Upper lobe of right lung (tissue), 1 donor: ENCODE measurements around the gene CHCHD6. TPM values are rescaled to one million over a fixed set of nuclear protein-coding genes. Genes with fewer than 3 reads are reported as not detected.

Experiments
- ATAC-seq: fragments of 200-7000 bp; cut with Tn5 transposase; one replicate; pipeline ENCODE4 v1.9.1; 2020; ENCODE audit warnings: mild to moderate bottlenecking, moderate library complexity
- DNase-seq: peaks from one replicate; pipeline ENCODE4 v3.0.0-alpha.2; 2020
- H3K27ac ChIP-seq: fragments of 200-600 bp; one replicate; pipeline ENCODE4 v1.8.0; 2022
- H3K27me3 ChIP-seq: fragments of 200-600 bp; one replicate; pipeline ENCODE4 v1.8.0; 2022; ENCODE audit warnings: mild to moderate bottlenecking
- H3K36me3 ChIP-seq: fragments of 200-600 bp; one replicate; pipeline ENCODE4 v1.8.0; 2022
- H3K4me1 ChIP-seq: fragments of 200-600 bp; one replicate; pipeline ENCODE4 v1.8.0; 2022
- H3K4me3 ChIP-seq: fragments of 200-600 bp; one replicate; pipeline ENCODE4 v1.8.0; 2022; ENCODE audit warnings: mild to moderate bottlenecking
- H3K9me3 ChIP-seq: fragments of 200-600 bp; one replicate; pipeline ENCODE4 v1.8.0; 2022
- intact Hi-C: fragments of 100-400 bp; cut with DNase I; formaldehyde crosslinking; loops from one replicate; pipeline ENCODE4 v1.11.0; 2022
- total RNA-seq: library from RNA; stranded (reverse); fragmentation: NEBNext Ultra II Directional; extraction: Animal tissue kit (Norgen Biotek cat#: 25700); gene quantifications from one replicate; pipeline ENCODE4 v1.2.1, GENCODE V29; 2021
- TF ChIP-seq, protein P1 (sequence below): fragments of 200-600 bp; IDR thresholded peaks from one replicate; pipeline ENCODE4 v1.8.0; 2022; ENCODE audit warnings: antibody characterized with exemption
- donor health status: DM: no; HTN: yes; CAD: no; lungs with severe emphysema.

Gene CHCHD6
- total RNA-seq, 1 donor from 2014 or later: 17.1 TPM

DNA sequence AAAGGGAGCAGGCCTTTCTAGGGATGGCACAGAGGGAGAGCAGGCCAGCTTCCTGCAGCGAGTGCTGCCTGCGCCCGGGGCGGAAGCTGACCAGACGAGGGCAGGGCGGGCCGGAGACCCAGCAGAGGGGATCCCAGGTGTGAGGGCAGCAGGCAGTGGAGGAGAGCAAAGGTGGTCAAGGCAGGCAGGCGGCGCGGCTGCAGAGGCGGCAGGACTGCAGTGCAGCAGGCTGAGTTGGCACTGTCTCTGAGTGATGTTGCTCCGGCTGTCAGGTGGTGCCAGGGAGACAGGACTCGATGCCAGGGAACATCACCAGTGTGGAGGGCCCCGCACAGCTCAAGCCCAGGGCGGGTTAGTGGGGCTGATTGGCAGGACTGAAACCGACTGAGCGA is 256.6 kb downstream of the CHCHD6 start:
- DNase-seq: peak; percentile 60
- Histone ChIP-seq H3K4me1 (peaks cover 9% of the 10 kb centered on the region), H3K36me3 (no peaks in the 10 kb centered on the region), H3K27ac (no peak overlapping the region), H3K27me3 (no peaks in the 10 kb centered on the region), H3K4me3 (no peak overlapping the region), H3K9me3 (no peaks in the 10 kb centered on the region)
- TF ChIP-seq, protein P1, sequence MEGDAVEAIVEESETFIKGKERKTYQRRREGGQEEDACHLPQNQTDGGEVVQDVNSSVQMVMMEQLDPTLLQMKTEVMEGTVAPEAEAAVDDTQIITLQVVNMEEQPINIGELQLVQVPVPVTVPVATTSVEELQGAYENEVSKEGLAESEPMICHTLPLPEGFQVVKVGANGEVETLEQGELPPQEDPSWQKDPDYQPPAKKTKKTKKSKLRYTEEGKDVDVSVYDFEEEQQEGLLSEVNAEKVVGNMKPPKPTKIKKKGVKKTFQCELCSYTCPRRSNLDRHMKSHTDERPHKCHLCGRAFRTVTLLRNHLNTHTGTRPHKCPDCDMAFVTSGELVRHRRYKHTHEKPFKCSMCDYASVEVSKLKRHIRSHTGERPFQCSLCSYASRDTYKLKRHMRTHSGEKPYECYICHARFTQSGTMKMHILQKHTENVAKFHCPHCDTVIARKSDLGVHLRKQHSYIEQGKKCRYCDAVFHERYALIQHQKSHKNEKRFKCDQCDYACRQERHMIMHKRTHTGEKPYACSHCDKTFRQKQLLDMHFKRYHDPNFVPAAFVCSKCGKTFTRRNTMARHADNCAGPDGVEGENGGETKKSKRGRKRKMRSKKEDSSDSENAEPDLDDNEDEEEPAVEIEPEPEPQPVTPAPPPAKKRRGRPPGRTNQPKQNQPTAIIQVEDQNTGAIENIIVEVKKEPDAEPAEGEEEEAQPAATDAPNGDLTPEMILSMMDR: no peak
- no peak for ATAC-seq
- intact Hi-C loops: no loop called here

GRCh38 chr3:126961191-126961790 is 257.3 kb downstream of the CHCHD6 start:
- Histone ChIP-seq H3K9me3 (no peaks in the 10 kb centered on the region), H3K4me3 (no peak overlapping the region), H3K27me3 (no peaks in the 10 kb centered on the region), H3K4me1 (peaks cover 9% of the 10 kb centered on the region), H3K36me3 (no peaks in the 10 kb centered on the region), H3K27ac (no peak overlapping the region)
- TF ChIP-seq, protein P1: no peak
- peak; percentile 65 for ATAC-seq
- DNase-seq: peak; percentile 68
- intact Hi-C loops: no loop called here

GRCh38 chr3:126961791-126962461 is 257.9 kb downstream of the CHCHD6 start:
- TF ChIP-seq, protein P1: no peak
- intact Hi-C loops: no loop called here
- Histone ChIP-seq H3K27me3 (no peaks in the 10 kb centered on the region), H3K4me1 (peaks cover 9% of the 10 kb centered on the region), H3K4me3 (no peak overlapping the region), H3K36me3 (no peaks in the 10 kb centered on the region), H3K9me3 (no peaks in the 10 kb centered on the region), H3K27ac (no peak overlapping the region)
- no peak for DNase-seq
- ATAC-seq: no peak

DNA sequence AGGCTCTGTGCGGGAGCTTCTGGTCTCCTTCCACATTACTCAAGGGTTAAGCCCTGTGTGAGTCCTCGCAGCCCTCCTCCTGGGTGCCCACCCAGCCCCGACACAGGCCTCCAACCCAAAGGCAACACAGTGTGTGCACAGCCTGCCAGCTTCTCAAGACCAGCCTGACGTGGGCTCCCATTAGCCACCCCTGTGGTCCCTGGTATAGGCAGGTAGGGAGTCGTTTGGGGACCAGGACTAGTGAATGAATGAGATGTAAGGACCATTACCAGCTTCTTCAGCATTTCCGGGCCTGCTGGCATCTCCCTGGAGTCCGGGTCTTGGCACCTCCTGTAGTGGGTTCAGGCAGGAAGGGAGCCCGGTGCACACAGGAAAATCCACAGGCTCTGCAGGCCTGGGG is 258.7 kb downstream of the CHCHD6 start:
- intact Hi-C loops: no loop called here
- peaks cover 9% of the 10 kb centered on the region for H3K4me1 ChIP-seq
- H3K27me3 ChIP-seq: no peaks in the 10 kb centered on the region
- no peaks in the 10 kb centered on the region for H3K9me3 ChIP-seq
- DNase-seq: no peak
- no peak overlapping the region for H3K27ac ChIP-seq
- no peak for ATAC-seq
- TF ChIP-seq, protein P1: no peak
- H3K36me3 ChIP-seq: no peaks in the 10 kb centered on the region
- no peak overlapping the region for H3K4me3 ChIP-seq

DNA sequence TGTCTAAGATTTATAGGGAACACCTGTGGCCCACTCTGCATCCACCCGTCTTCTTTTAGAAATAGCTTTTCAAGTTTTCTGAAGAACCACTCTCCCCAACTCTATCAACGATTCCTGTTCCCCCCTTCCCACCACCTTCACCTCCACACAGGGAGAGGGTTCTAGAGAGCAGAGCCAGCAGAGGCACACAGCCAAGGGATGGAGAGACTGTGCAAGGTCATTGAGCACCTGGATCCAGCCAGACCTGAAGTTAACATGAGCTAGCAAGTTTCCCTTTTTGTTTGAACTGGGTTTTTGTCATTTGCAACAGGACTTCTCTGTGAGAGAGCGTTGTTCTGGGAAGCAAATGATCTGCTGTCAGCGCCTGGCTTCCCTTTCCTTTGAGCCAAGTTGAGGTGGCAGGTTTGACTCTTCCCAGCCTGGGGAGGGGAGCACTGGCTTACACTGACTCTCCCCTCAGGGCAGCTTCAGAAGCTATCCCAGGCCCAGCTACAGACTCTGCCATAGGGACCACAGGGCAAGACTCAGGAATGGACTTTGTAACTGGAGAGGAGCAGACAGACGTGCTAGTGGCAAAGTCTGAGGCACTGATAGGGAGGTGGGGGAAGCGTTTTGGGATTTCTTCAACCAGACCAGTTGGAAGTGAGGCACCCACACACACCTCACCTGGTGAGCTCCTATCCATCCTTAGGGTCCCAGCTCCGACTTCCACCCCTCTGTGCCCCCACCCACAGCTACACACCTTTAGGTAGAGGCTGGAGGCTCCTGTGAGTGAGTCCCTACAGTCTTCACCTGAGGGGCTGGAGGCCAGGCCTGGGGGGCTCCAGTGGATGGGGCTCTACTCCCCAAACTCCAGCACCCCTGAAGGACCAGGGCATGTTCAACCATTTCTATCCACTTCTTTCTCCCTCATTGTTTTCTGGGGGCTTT is 259.5 kb downstream of the CHCHD6 start:
- H3K27me3 ChIP-seq: no peaks in the 10 kb centered on the region
- no peaks in the 10 kb centered on the region for H3K9me3 ChIP-seq
- no peaks in the 10 kb centered on the region for H3K36me3 ChIP-seq
- intact Hi-C loops: no loop called here
- H3K4me3 ChIP-seq: no peak overlapping the region
- H3K27ac ChIP-seq: no peak overlapping the region
- TF ChIP-seq, protein P1: no peak
- DNase-seq (no peak), ATAC-seq (no peak)
- H3K4me1 ChIP-seq: peaks cover 9% of the 10 kb centered on the region
